Superior temporal gyrus (tissue), 1 donor: ENCODE data around the gene PCSK1.
"Not testable (repeated sequence)": the region's sequence is repeated elsewhere in the genome, so short reads cannot be mapped to it uniquely, and the experiment has no call there.

Source experiments
- DNase-seq: peaks from one replicate; pipeline ENCODE4 v3.0.0-alpha.2; 2016; ENCODE audit errors: extremely low spot score

The PCSK1 gene

GRCh38 chr5:96426831-96427230, 6.2 kb downstream of the PCSK1 start:
- no peak for DNase-seq

- DNase-seq: no peak
Observed at GRCh38 chr5:96425443-96425842, 7.6 kb downstream of the PCSK1 start.

GRCh38 chr5:96415897-96416296, 17.2 kb downstream of the PCSK1 start:
- no peak for DNase-seq

GRCh38 chr5:96412868-96413449, 20.1 kb downstream of the PCSK1 start:
- DNase-seq: no peak

GRCh38 chr5:96410013-96410412, 23.0 kb downstream of the PCSK1 start:
- no peak for DNase-seq

GRCh38 chr5:96408841-96409538, 24.1 kb downstream of the PCSK1 start:
- DNase-seq: no peak

GRCh38 chr5:96408210-96408777, 24.8 kb downstream of the PCSK1 start:
- no peak for DNase-seq

- no peak for DNase-seq
Observed at GRCh38 chr5:96407436-96407835, 25.6 kb downstream of the PCSK1 start.

- no peak for DNase-seq
Observed at GRCh38 chr5:96404191-96404867, 28.7 kb downstream of the PCSK1 start.

GRCh38 chr5:96402500-96402899, 30.5 kb downstream of the PCSK1 start:
- DNase-seq: no peak

- DNase-seq: no peak
Observed at GRCh38 chr5:96396878-96397277, 36.2 kb downstream of the PCSK1 start.

GRCh38 chr5:96395295-96395694, 37.8 kb downstream of the PCSK1 start:
- DNase-seq: not testable (repeated sequence)

GRCh38 chr5:96391921-96392320, 41.1 kb downstream of the PCSK1 start:
- DNase-seq: no peak

GRCh38 chr5:96388176-96388575, 44.9 kb downstream of the PCSK1 start:
- DNase-seq: no peak

GRCh38 chr5:96387616-96388015, 45.4 kb downstream of the PCSK1 start:
- DNase-seq: no peak

- DNase-seq: no peak
Observed at GRCh38 chr5:96385538-96385937, 47.5 kb downstream of the PCSK1 start.

GRCh38 chr5:96384353-96384752, 48.7 kb downstream of the PCSK1 start:
- no peak for DNase-seq

- no peak for DNase-seq
Observed at GRCh38 chr5:96381526-96381925, 51.5 kb downstream of the PCSK1 start.

- no peak for DNase-seq
Observed at GRCh38 chr5:96379896-96380295, 53.2 kb downstream of the PCSK1 start.

GRCh38 chr5:96377597-96377996, 55.5 kb downstream of the PCSK1 start:
- no peak for DNase-seq

- no peak for DNase-seq
Observed at GRCh38 chr5:96377167-96377566, 55.9 kb downstream of the PCSK1 start.

GRCh38 chr5:96374653-96375052, 58.4 kb downstream of the PCSK1 start:
- no peak for DNase-seq

- no peak for DNase-seq
Observed at GRCh38 chr5:96373381-96373733, 59.7 kb downstream of the PCSK1 start.
